Vagina (tissue), 2 donors: Measurements from ENCODE around the gene SLC23A2. TPM values are rescaled to one million over a fixed set of nuclear protein-coding genes. Genes with fewer than 3 reads are reported as not detected.
A peak's percentile ranks its signal among the peaks of the same experiment; 100 is the strongest.

ENCODE experiments used
- DNase-seq, 2 donors: peaks; one replicate each; pipeline ENCODE4 v3.0.0-alpha.2; 2017; ENCODE audit errors: extremely low spot score in 2 of 2
- H3K27ac ChIP-seq: fragments of 200-600 bp; sonication (generic); one replicate; pipeline ENCODE4 v1.5.1; 2019
- H3K27me3 ChIP-seq: fragments of 200-600 bp; sonication (generic); one replicate; pipeline ENCODE4 v1.5.1; 2019
- H3K36me3 ChIP-seq, 2 donors: fragments of 200-600 bp; sonication (generic); one replicate each; pipeline ENCODE4 v1.5.1; 2017 to 2019
- H3K4me1 ChIP-seq: fragments of 200-600 bp; sonication (generic); one replicate; pipeline ENCODE4 v1.5.1; 2019
- H3K4me3 ChIP-seq, 2 donors: fragments of 200-600 bp; sonication (generic); 1 replicate in 1 of 2; 2 replicates in 1 of 2; pipeline ENCODE4 v1.5.1; 2016 to 2019
- H3K9me3 ChIP-seq: fragments of 200-600 bp; sonication (generic); one replicate; pipeline ENCODE4 v1.5.1; 2019
- CTCF ChIP-seq, 3 experiments: fragments of 450-650 bp in 2 of 3; fragments of 200-600 bp in 1 of 3; sonication (generic) in 1 of 3; IDR thresholded peaks; one replicate each; pipeline ENCODE4 v1.5.1; 2017 to 2019; ENCODE audit warnings: antibody characterized with exemption in 3 of 3, mild to moderate bottlenecking in 2 of 3, moderate library complexity in 2 of 3
- POLR2A ChIP-seq, 2 donors: fragments of 450-650 bp; IDR thresholded peaks; one replicate each; pipeline ENCODE4 v1.6.1; 2017; ENCODE audit warnings: antibody characterized with exemption in 2 of 2, mild to moderate bottlenecking in 2 of 2, moderate library complexity in 2 of 2
- POLR2AphosphoS5 ChIP-seq, 2 donors: sonication (generic); formaldehyde crosslinking; IDR thresholded peaks; one replicate each; pipeline ENCODE4 v1.9.0; 2017; ENCODE audit warnings: antibody characterized with exemption in 2 of 2, mild to moderate bottlenecking in 2 of 2, low read depth in 1 of 2; ENCODE audit not compliant: insufficient read depth in 1 of 2
- intact Hi-C: fragments of 100-400 bp; cut with DNase I; formaldehyde crosslinking; loops from one replicate; pipeline ENCODE4 v1.15.1; 2023
- total RNA-seq: library from RNA; depleted of rRNA; stranded (reverse); fragments of >200 nt; gene quantifications from one replicate; pipeline ENCODE4 v1.2.3, GENCODE V29; 2016

Gene SLC23A2
- total RNA-seq, result 14.7 TPM

GRCh38 chr20:5001174-5002076 lies at the start of gene SLC23A2:
Gene SLC23A2 (minus strand): TSS chr20:5001510. CDS start chr20:4932562, 68,948 bp downstream.
- no peaks in the 10 kb centered on the region for H3K36me3 ChIP-seq
- peaks cover 16% of the 10 kb centered on the region for H3K4me1 ChIP-seq
- H3K27me3 ChIP-seq, result no peaks in the 10 kb centered on the region
- no peak for DNase-seq
- intact Hi-C loops, result no loop called here
- H3K27ac ChIP-seq, result peak within 1 kb of the TSS; percentile 24
- no peaks in the 10 kb centered on the region for H3K9me3 ChIP-seq
- peak within 1 kb of the TSS; percentile 67 for H3K4me3 ChIP-seq
- no peak for TF ChIP-seq POLR2AphosphoS5 (IDR thresholded peaks at IDR 0.05; ENCODE audit: insufficient read depth in 1 of 2, low read depth in 1 of 2)
- no peak for TF ChIP-seq CTCF (IDR thresholded peaks at IDR 0.05)
- no peak for TF ChIP-seq POLR2A (IDR thresholded peaks at IDR 0.05)

- no peaks in the 10 kb centered on the region for H3K27me3 ChIP-seq
- DNase-seq, result no peak
- no peaks in the 10 kb centered on the region for H3K36me3 ChIP-seq
- H3K9me3 ChIP-seq, result no peaks in the 10 kb centered on the region
- TF ChIP-seq CTCF (IDR thresholded peaks at IDR 0.05), result no peak
- TF ChIP-seq POLR2A (IDR thresholded peaks at IDR 0.05), result no peak
- TF ChIP-seq POLR2AphosphoS5 (IDR thresholded peaks at IDR 0.05; ENCODE audit: insufficient read depth in 1 of 2, low read depth in 1 of 2), result no peak
- H3K4me1 ChIP-seq, result no peaks in the 10 kb centered on the region
- intact Hi-C loops, result no loop called here
- H3K4me3 ChIP-seq, result no peak overlapping the region
- no peak overlapping the region for H3K27ac ChIP-seq
These were observed 45.5 kb upstream of the SLC23A2 start for GRCh38 chr20:5046656-5047339.

GRCh38 chr20:5045906-5046305 lies 44.6 kb upstream of the SLC23A2 start:
- no peak for DNase-seq
- intact Hi-C loops, result no loop called here
- no peaks in the 10 kb centered on the region for H3K4me1 ChIP-seq

GRCh38 chr20:5044075-5044620 lies 42.8 kb upstream of the SLC23A2 start:
- H3K27me3 ChIP-seq, result no peaks in the 10 kb centered on the region
- intact Hi-C loops, result no loop called here
- H3K4me1 ChIP-seq, result no peaks in the 10 kb centered on the region
- DNase-seq, result no peak
- no peaks in the 10 kb centered on the region for H3K36me3 ChIP-seq
- no peak overlapping the region for H3K27ac ChIP-seq
- no peaks in the 10 kb centered on the region for H3K9me3 ChIP-seq
- H3K4me3 ChIP-seq, result no peak overlapping the region
- no peak for TF ChIP-seq CTCF (IDR thresholded peaks at IDR 0.05)
- TF ChIP-seq POLR2AphosphoS5 (IDR thresholded peaks at IDR 0.05; ENCODE audit: insufficient read depth in 1 of 2, low read depth in 1 of 2), result no peak
- no peak for TF ChIP-seq POLR2A (IDR thresholded peaks at IDR 0.05)

More at GRCh38 chr20:5045906-5046305, 44.6 kb upstream of the SLC23A2 start:
- TF ChIP-seq POLR2A (IDR thresholded peaks at IDR 0.05), result no peak
- no peak for TF ChIP-seq POLR2AphosphoS5 (IDR thresholded peaks at IDR 0.05; ENCODE audit: insufficient read depth in 1 of 2, low read depth in 1 of 2)
- TF ChIP-seq CTCF (IDR thresholded peaks at IDR 0.05), result no peak
- Histone ChIP-seq H3K9me3 (no peaks in the 10 kb centered on the region), H3K27ac (no peak overlapping the region), H3K36me3 (no peaks in the 10 kb centered on the region), H3K4me3 (no peak overlapping the region), H3K27me3 (no peaks in the 10 kb centered on the region)
